ENCODE measurements around the gene GAS7. TPM values are rescaled to one million over a fixed set of nuclear protein-coding genes. Genes with fewer than 3 reads are reported as not detected.

Gene GAS7
- total and polyA plus RNA-seq, 2 experiments from 2014 or later = 1.9 to 10.7 TPM

GRCh38 chr17:10200016-10200415 is 1.6 kb upstream of the GAS7 start:
- no peaks in the 10 kb centered on the region for H3F3A ChIP-seq (replicated peaks; ENCODE audit: low read depth)
- H3K36me3 ChIP-seq (ENCODE audit: insufficient read depth) = peaks cover 4% of the 10 kb centered on the region; the same call in 1 of the 2 replicates
- H3K27ac ChIP-seq (ENCODE audit: low read depth) = no peak overlapping the region
- TF ChIP-seq ZNF114 (CRISPR knock-in tag; IDR thresholded peaks at IDR 0.05) = no peak
- TF ChIP-seq STAT1 (IDR thresholded peaks at IDR 0.05; ENCODE audit: unreplicated experiment) = no peak
- no peak for TF ChIP-seq ZNF331 (CRISPR knock-in tag; IDR thresholded peaks at IDR 0.05; ENCODE audit: low read depth)
- no peak for TF ChIP-seq NANOG (IDR thresholded peaks at IDR 0.05; ENCODE audit: borderline replicate concordance)
- no peak for TF ChIP-seq EZH2 (IDR thresholded peaks at IDR 0.05; ENCODE audit: low read depth, unreplicated experiment)
- TF ChIP-seq EZH2phosphoT487 (IDR thresholded peaks at IDR 0.05; ENCODE audit: unreplicated experiment) = no peak
- no peak for TF ChIP-seq ZNF462 (CRISPR knock-in tag; IDR thresholded peaks at IDR 0.05)
- no peak for TF ChIP-seq REST (IDR thresholded peaks at IDR 0.05; ENCODE audit: unreplicated experiment)
- no peak for TF ChIP-seq JUNB (IDR thresholded peaks at IDR 0.05; ENCODE audit: unreplicated experiment)
- TF ChIP-seq CREB1 (CRISPR knock-in tag; IDR thresholded peaks at IDR 0.05; ENCODE audit: low read depth) = no peak
- TF ChIP-seq POLR2AphosphoS5 (IDR thresholded peaks at IDR 0.05; ENCODE audit: low read depth) = no peak
- TF ChIP-seq ETS1 (IDR thresholded peaks at IDR 0.05) = no peak
- H3K4me3 Mint-ChIP-seq = peak overlapping the region; percentile 46
- no peaks in the 10 kb centered on the region; the same call in 1 of the 2 replicates for H3K4me1 ChIP-seq (ENCODE audit: insufficient read depth)
- H3K27me3 ChIP-seq (ENCODE audit: insufficient read depth) = peaks cover 34% of the 10 kb centered on the region
- H3K4me3 ChIP-seq = no peak overlapping the region
- no peaks in the 10 kb centered on the region for H3K79me2 ChIP-seq (replicated peaks; ENCODE audit: insufficient read depth)
- H3K4me2 ChIP-seq = no peak overlapping the region
- H3K27ac Mint-ChIP-seq = no peak overlapping the region
- H2AFZ ChIP-seq = no peak overlapping the region
- no peak for DNase-seq (ENCODE audit: low spot score)
- ATAC-seq = no peak
- H3K9me3 Mint-ChIP-seq = peaks cover 20% of the 10 kb centered on the region
- H3K27me3 Mint-ChIP-seq (ENCODE audit: insufficient read depth, low read depth, poor library complexity) = peaks cover 16% of the 10 kb centered on the region
- 0 out of 2 replicates have a peak, but pooled peaks cover 6% of the 10 kb centered on the region for H3K9me2 ChIP-seq (ENCODE audit: insufficient read depth)
- H3K4me1 Mint-ChIP-seq = peaks cover 6% of the 10 kb centered on the region
- no peaks in the 10 kb centered on the region for H4K20me1 ChIP-seq (replicated peaks; ENCODE audit: insufficient read depth)
- H3K36me3 Mint-ChIP-seq (ENCODE audit: low read depth) = peaks cover 12% of the 10 kb centered on the region
